Naive thymus-derived CD8-positive, alpha-beta T cell (primary cell): Measurements from ENCODE around the gene GABRR2. TPM values are rescaled to one million over a fixed set of nuclear protein-coding genes. Genes with fewer than 3 reads are reported as not detected.
"Not testable (repeated sequence)": the region's sequence is repeated elsewhere in the genome, so short reads cannot be mapped to it uniquely, and the experiment has no call there.

ENCODE experiments used
- ATAC-seq, 2 donors: fragments of 150-1000 bp; cut with Tn5 transposase in 1 of 2; sonication (Bioruptor Pico), chemical (Tn5 transposase) in 1 of 2; 1 replicate in 1 of 2; 2 replicates in 1 of 2; pipeline ENCODE4 v1.10.0; 2021; ENCODE audit warnings: mild to moderate bottlenecking in 2 of 2, moderate library complexity in 2 of 2
- POLR2A ChIA-PET: fragments of 350-600 bp; sonication (Branson Sonifier 250); formaldehyde crosslinking; loops from one replicate; lab custom pipeline; 2021; ENCODE audit warnings: antibody characterized with exemption; lab: Charles Lee
- DNase-seq, 10 donors: peaks; one replicate each; pipeline versions ENCODE4 v3.0.0 to v3.0.0-alpha.2; 2020 to 2022
- H3K27ac Mint-ChIP-seq, 10 donors: one replicate each; pipeline ENCODE4 v1.8.0; 2020 to 2022; ENCODE audit warnings: mild to moderate bottlenecking in 10 of 10, mixed read lengths in 10 of 10, moderate library complexity in 4 of 10, inconsistent platforms in 1 of 10
- H3K27me3 Mint-ChIP-seq, 5 donors: one replicate each; pipeline ENCODE4 v1.8.0; 2021 to 2022; ENCODE audit warnings: mixed read lengths in 5 of 5
- H3K36me3 Mint-ChIP-seq, 3 donors: one replicate each; pipeline ENCODE4 v1.8.0; 2020 to 2022; ENCODE audit warnings: mixed read lengths in 3 of 3, mild to moderate bottlenecking in 2 of 3, inconsistent platforms in 1 of 3
- H3K4me1 Mint-ChIP-seq, 4 donors: one replicate each; pipeline ENCODE4 v1.8.0; 2021 to 2022; ENCODE audit warnings: mixed read lengths in 4 of 4
- H3K4me3 Mint-ChIP-seq, 10 donors: one replicate each; pipeline ENCODE4 v1.8.0; 2020 to 2022; ENCODE audit warnings: mild to moderate bottlenecking in 10 of 10, mixed read lengths in 10 of 10, moderate library complexity in 6 of 10, inconsistent platforms in 1 of 10
- H3K9me3 Mint-ChIP-seq, 9 donors: one replicate each; pipeline ENCODE4 v1.8.0; 2020 to 2022; ENCODE audit warnings: mixed read lengths in 9 of 9, mild to moderate bottlenecking in 3 of 9, inconsistent platforms in 1 of 9, moderate library complexity in 1 of 9
- polyA plus RNA-seq, 3 donors: library from polyadenylated mRNA; unstranded; fragments of 300-500 nt; fragmentation: Illumina TruSeq; gene quantifications; one replicate each; pipeline ENCODE4 v1.2.3, GENCODE V29; 2021
- total RNA-seq, 8 experiments: library from RNA in 2 of 8; stranded (reverse) in 2 of 8; gene quantifications; one replicate each; pipeline ENCODE4 v1.2.3 and lab custom pipeline; 2021 to 2026

Gene GABRR2
- total and polyA plus RNA-seq, 5 experiments from 2014 or later: 1.2 to 2.9 TPM; not detected in 3

DNA sequence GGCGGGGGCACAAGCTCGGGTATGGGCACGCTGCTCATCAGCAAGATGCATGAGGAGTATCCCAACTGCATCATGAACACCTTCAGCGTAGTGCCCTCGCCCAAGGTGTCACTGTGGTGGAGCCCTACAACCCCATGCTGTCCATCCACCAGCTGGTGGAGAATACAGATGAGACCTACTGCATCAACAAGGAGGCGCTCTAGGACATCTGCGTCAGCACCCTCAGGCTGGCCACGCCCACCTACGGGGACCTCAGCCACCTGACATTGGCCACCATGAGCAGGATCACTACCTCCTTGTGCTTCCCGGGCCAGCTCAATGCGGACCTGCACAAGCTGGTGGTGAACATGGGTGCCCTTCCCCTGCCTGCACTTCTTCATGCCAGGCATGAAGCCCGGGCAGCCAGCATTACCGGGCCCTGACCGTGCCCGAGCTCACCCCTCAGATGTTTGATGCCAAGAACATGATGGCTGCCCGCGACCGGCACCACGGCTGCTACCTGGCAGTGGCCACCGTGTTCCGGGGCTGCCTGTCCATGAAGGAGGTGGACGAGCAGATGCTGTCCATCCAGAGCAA is 12.8 kb downstream of the GABRR2 start:
- POLR2A ChIA-PET: no interaction called here
- DNase-seq (no peak), ATAC-seq (no peak)
- Mint-ChIP-seq H3K36me3 (no peaks in the 10 kb centered on the region), H3K27me3 (no peaks in the 10 kb centered on the region), H3K27ac (no peak overlapping the region), H3K4me3 (no peak overlapping the region), H3K4me1 (peaks cover 0 to 26% (median 9%) of the 10 kb centered on the region in 4 donors), H3K9me3 (no peaks in the 10 kb centered on the region)

DNA sequence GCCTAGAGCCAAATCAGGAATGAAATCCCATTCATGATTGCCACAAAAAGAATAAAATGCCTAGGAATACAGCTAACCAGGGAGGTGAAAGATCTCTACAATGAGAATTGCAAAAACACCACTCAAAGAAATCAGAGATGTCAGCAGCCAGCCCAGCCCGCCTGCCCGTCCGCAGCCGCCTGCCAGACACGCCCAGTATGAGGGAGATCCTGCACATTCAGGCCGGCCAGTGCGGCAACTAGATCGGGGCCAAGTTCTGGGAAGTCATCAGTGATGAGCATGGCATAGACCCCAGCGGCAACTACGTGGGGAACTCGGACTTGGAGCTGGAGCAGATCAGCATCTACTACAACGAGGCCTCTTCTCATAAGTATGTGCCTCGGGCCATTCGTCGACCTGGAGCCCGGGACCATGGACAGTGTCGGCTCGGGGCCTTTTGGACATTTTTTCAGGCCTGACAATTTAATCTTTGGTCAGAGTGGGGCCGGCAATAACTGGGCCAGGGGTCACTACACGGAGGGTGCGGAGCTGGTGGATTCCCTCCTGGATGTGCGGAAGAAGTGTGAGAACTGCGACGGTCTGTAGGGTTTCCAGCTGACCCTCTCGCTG is 13.4 kb downstream of the GABRR2 start:
- ATAC-seq: no peak
- Mint-ChIP-seq H3K4me1 (peaks cover 0 to 26% (median 9%) of the 10 kb centered on the region in 4 donors), H3K36me3 (no peaks in the 10 kb centered on the region), H3K9me3 (no peaks in the 10 kb centered on the region), H3K4me3 (no peak overlapping the region), H3K27me3 (no peaks in the 10 kb centered on the region), H3K27ac (no peak overlapping the region)
- no peak for DNase-seq
- POLR2A ChIA-PET: no interaction called here

DNA sequence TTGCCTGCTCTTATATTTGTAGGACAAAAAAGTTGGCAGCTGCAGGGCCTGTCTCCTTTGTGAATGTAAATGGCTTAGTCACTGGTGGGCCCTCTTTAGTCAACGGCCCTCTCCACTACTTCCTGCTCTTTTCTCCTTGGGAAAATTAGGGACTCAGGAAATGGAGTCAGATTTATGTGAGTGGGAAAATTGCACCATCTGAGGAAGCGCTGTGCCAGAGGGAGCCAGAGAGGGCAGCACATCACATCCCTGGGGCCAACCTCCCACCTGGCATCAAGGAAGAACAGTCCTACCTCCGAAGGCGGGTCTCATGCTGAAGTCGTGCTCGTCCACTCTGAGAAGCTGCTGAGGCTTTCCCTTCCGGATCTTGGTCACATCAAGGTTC is 15.6 kb downstream of the GABRR2 start:
- Mint-ChIP-seq H3K4me1 (peaks cover 0 to 26% (median 9%) of the 10 kb centered on the region in 4 donors), H3K27me3 (no peaks in the 10 kb centered on the region), H3K36me3 (no peaks in the 10 kb centered on the region), H3K27ac (peak overlapping the region in 5 of 10 donors; percentile 5 to 66 (median 14)), H3K9me3 (peaks cover 0 to 2% (median 0%) of the 10 kb centered on the region in 9 donors), H3K4me3 (no peak overlapping the region)
- ATAC-seq (no peak), DNase-seq (no peak)
- POLR2A ChIA-PET: no interaction called here

DNA sequence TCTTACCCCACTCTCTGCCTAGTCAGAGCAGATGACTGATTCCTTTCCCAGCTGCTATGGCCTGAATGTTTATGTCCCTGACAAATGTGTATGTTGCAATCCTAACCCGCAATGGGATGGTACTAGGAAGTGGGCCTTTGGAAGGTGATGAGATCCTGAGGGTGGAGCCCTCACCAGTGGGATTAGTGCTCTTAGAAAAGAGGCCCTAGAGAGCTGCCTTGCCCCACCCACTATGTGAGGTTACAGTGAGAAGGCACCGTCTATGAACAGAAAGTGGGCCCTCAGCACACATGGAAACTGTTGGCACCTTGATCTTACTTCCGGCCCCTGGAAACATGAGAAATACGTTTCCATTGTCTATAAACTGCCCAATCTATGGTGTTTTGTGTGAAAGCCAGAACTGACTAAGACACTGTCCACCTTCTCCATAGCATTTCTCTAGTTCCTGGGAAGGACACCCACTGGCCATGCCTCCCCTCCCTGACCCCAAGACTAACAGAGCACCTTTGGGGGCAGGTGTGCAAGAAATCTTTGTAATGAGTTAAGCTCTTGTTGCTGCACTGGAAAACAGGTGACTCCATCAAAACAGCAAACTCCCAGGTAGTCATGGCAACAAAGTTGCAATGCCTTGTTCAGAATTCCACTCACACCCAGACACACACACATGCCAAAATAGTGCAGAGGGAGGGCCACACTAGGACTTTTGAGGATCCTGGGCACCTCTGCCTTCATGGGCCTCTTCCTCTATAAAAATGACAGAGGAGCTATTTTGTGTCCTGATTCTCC is 16.2 kb downstream of the GABRR2 start:
- peak in 3 of 10 donors; percentile 14 to 35 (median 21) for DNase-seq
- Mint-ChIP-seq H3K4me1 (peaks cover 0 to 26% (median 9%) of the 10 kb centered on the region in 4 donors), H3K4me3 (peak overlapping the region in 4 of 10 donors; percentile 18 to 52 (median 36)), H3K36me3 (no peaks in the 10 kb centered on the region), H3K27ac (peak overlapping the region in 8 of 10 donors; percentile 0 to 80 (median 48)), H3K9me3 (peaks cover 0 to 2% (median 0%) of the 10 kb centered on the region in 9 donors), H3K27me3 (no peaks in the 10 kb centered on the region)
- ATAC-seq: peak; percentile 39 to 57
- POLR2A ChIA-PET: interaction anchor here (1.6 kb wide), 1 partner anchor 17 kb away, joined by 4 read pairs; no protein-coding TSS in a partner anchor

DNA sequence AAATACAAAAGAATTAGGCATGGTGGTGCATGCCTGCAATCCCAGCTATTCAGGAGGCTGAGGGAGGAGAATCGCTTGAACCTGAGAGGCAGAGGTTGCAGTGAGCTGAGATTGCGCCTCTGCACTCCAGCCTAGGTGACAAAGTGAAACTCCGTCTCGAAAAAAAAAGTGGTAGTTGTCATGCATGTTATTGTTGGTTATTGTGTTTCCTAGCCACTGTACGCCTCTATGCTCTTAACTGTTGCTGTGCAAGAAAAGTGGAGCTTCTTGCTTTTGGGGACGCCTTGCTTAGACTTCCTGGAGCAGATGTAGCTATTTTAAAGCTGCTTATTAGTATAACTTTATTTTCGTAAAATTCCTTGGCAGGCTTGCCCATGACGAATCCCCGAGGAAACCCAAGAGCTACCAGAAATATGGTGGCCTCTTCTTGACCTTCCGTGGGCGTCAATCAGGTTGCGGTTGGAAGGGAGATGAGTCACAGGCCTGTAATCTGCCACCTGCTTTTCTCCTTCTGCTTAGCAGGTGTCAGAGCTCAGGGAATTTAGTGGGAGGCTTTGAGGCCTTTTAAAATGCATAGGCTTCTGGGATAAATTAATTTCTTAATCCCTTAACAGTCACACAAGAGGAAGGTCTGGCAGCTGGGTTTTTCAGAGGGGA is 17.3 kb downstream of the GABRR2 start:
- POLR2A ChIA-PET: interaction anchor here (1.6 kb wide), 1 partner anchor 18 kb away, joined by 4 read pairs; no protein-coding TSS in a partner anchor
- ATAC-seq: peak; percentile 59 to 68

DNA sequence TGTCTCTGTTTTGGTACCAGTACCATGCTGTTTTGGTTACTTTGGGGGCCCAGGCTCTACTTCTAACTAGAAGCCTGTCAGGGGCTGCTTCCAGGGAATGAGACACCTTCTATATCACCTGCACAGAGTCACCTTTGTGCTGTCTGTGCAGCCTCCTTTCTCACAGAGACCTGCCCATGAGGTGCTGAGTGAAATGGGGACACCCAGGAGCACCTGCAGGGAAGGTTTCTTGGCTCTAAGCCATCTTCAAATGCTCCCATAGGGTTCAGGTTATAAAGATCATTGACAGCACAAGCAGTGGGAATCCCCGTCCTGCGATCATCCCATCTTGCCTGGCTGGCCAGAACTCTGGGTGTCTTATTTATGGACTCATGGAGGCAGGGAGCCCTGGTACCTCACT is 19.1 kb downstream of the GABRR2 start:
- no peaks in the 10 kb centered on the region for H3K27me3 Mint-ChIP-seq

More for the DNA sequence above, 17.3 kb downstream of the GABRR2 start:
- Mint-ChIP-seq H3K4me3 (peak overlapping the region in 5 of 10 donors; percentile 7 to 58 (median 44)), H3K27ac (peak overlapping the region in 7 of 10 donors; percentile 45 to 82 (median 71)), H3K4me1 (peaks cover 0 to 26% (median 9%) of the 10 kb centered on the region in 4 donors), H3K27me3 (no peaks in the 10 kb centered on the region), H3K9me3 (peaks cover 0 to 2% (median 0%) of the 10 kb centered on the region in 9 donors), H3K36me3 (no peaks in the 10 kb centered on the region)
- DNase-seq: peak in 4 of 10 donors; percentile 7 to 25 (median 10)

DNA sequence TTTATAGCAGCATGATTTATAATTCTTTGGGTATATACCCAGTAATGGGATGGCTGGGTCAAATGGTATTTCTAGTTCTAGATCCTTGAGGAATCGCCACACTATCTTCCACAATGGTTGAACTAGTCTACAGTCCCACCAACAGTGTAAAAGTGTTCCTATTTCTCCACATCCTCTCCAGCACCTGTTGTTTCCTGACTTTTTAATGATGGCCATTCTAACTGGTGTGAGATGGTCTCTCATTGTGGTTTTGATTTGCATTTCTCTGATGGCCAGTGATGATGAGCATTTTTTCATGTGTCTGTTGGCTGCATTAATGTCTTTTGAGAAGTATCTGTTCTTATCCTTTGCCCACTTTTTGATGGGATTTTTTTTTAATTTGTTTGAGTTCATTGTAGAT is 20.0 kb downstream of the GABRR2 start:
- H3K9me3 Mint-ChIP-seq, ATAC-seq, H3K27ac Mint-ChIP-seq, H3K36me3 Mint-ChIP-seq, H3K4me3 Mint-ChIP-seq, H3K27me3 Mint-ChIP-seq, POLR2A ChIA-PET, DNase-seq: not testable (repeated sequence)
- H3K4me1 Mint-ChIP-seq: peaks cover 0 to 26% (median 10%) of the 10 kb centered on the region in 4 donors

More for the DNA sequence above, 19.1 kb downstream of the GABRR2 start:
- peaks cover 0 to 26% (median 9%) of the 10 kb centered on the region in 4 donors for H3K4me1 Mint-ChIP-seq
- H3K36me3 Mint-ChIP-seq: no peaks in the 10 kb centered on the region
- no peak overlapping the region for H3K4me3 Mint-ChIP-seq
- H3K9me3 Mint-ChIP-seq: peaks cover 0 to 2% (median 0%) of the 10 kb centered on the region in 9 donors
- POLR2A ChIA-PET: no interaction called here
- ATAC-seq (no peak), DNase-seq (no peak)
- H3K27ac Mint-ChIP-seq: no peak overlapping the region

DNA sequence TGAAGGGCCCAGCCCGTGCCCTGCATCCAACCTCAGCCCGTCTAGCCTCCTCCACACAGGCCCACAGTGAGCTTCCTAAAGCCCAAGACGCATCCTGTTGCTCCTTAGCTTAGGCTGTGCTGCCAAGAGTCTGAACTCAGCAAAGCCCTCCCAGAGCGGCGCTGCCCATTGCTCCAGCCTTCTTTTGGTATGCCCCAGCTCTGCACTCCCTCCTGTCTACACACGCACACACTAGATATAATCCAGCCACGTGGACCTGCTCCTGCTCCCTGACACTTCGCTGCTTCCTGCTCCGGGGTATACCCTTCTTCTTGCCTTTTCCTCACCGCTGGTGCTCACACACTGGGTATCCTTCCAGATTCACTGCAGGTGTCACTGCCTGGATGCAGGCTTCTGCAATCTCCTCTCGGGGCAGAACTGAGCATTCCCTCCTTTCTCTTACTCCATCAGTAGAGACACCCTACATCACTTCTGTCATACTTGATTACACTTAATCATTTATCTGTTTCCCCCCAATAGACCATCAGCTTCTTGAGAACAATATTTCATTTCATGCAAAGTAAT is 23.8 kb downstream of the GABRR2 start:
- no peak for ATAC-seq
- Mint-ChIP-seq H3K36me3 (no peaks in the 10 kb centered on the region), H3K4me1 (peaks cover 0 to 2% (median 0%) of the 10 kb centered on the region in 4 donors), H3K4me3 (no peak overlapping the region), H3K9me3 (peaks cover 0 to 2% (median 0%) of the 10 kb centered on the region in 9 donors), H3K27ac (peak overlapping the region in 3 of 10 donors; percentile 11 to 50 (median 49)), H3K27me3 (no peaks in the 10 kb centered on the region)
- POLR2A ChIA-PET: interaction anchor here (0.8 kb wide), 1 partner anchor 34 kb away, joined by 3 read pairs; no protein-coding TSS in a partner anchor
- no peak for DNase-seq

DNA sequence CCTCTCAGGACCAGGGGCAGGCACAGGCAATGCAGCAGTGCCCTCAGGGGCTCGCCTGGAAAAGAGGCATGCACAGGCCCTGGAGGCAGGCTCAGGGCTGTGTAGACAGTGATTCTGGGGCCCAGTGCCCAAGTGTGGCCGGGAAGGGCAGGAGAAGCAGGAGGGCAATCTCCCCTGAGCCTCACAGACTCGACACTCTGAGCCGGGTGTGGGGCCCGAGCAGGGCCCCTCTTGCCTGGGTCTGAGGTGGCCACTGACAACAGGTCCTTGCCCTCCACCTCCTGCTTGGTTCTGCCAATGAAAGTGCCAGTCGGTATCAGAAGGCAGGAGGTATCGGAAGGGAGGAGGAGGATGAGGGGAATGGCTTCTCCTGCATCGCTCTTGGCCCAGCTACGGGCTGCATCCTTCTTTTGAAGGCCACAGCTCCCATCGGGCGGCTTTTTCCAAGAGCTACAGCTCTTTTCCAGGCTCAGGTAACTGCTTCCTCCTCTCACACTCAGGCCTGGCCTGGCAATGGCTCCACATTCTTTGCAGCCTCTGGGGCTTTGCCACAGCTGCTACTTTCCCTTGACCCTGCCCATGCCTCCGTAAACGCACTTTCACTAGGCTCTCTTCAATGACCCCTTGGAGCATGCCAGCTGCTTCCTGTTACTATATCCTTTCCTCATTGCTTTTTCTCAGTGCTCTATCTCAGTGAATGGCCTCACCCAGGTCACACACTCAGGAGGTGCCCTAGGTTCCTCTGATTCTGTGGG is 24.5 kb downstream of the GABRR2 start:
- POLR2A ChIA-PET: interaction anchor here (0.8 kb wide), 1 partner anchor 35 kb away, joined by 3 read pairs; no protein-coding TSS in a partner anchor
- DNase-seq (no peak), ATAC-seq (no peak)
- no peaks in the 10 kb centered on the region for H3K27me3 Mint-ChIP-seq
- no peaks in the 10 kb centered on the region for H3K36me3 Mint-ChIP-seq
- H3K9me3 Mint-ChIP-seq: no peaks in the 10 kb centered on the region
- peak overlapping the region in 2 of 10 donors; percentile 49 to 50 for H3K27ac Mint-ChIP-seq
- H3K4me3 Mint-ChIP-seq: no peak overlapping the region
- peaks cover 0 to 2% (median 0%) of the 10 kb centered on the region in 4 donors for H3K4me1 Mint-ChIP-seq

DNA sequence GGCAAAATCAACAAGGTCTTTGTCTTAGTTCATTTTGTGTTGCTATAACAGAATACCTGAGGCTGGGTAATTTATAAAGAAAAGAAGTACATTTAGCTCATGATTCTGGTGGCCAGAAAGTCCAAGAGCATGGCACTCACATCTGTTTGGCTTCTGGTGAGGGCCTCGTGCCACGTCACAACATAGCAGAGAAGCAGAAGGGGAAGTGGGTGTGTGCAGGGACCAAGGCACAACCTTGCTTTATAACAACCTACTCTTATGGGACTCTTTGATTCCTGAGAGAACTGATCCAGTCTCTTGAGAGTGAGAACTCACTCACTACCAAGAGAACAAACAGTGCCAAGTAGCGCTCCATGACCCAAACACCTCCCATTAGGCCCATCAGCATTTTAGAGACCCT is 25.4 kb downstream of the GABRR2 start:
- DNase-seq: no peak
- Mint-ChIP-seq H3K4me3 (no peak overlapping the region), H3K9me3 (no peaks in the 10 kb centered on the region), H3K36me3 (no peaks in the 10 kb centered on the region), H3K4me1 (peaks cover 0 to 2% (median 0%) of the 10 kb centered on the region in 4 donors), H3K27me3 (no peaks in the 10 kb centered on the region), H3K27ac (no peak overlapping the region)
- ATAC-seq: no peak
- POLR2A ChIA-PET: no interaction called here

DNA sequence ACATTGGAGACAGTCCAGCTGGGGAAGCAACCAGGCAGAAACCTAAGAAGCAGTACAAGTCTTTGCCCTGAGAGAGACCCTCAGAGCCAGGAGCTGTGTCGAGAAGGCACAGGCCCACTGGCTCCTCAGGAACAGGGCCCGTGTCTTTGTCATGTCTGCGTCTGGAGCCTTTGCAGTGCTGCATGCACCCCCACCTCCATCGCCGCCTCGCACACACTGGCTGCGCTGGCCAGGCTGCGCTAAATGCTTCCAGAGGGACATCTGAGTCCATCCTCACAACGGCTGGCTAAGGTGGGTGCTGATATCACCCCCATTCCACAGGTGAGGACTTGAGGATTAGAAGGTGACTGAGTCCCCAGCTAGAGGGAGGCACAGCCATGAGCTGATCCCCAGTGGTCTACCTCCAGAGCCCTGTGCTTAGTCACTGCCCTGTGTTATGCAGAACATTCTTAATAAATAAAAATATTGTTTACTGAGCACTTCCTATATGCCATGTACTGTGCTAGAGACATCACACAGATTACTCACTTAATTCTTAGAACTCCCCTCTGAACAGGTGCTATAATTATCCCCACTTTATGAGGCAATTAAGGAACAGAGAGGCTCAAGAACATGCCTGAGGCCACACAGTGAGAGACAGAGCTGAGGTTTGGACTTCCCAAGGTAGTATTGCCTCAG is 27.6 kb downstream of the GABRR2 start:
- Mint-ChIP-seq H3K4me1 (peaks cover 0 to 2% (median 0%) of the 10 kb centered on the region in 4 donors), H3K36me3 (no peaks in the 10 kb centered on the region), H3K27me3 (no peaks in the 10 kb centered on the region), H3K9me3 (no peaks in the 10 kb centered on the region), H3K27ac (no peak overlapping the region), H3K4me3 (no peak overlapping the region)
- ATAC-seq (no peak), DNase-seq (no peak)
- POLR2A ChIA-PET: no interaction called here
